ENCODE measurements around the gene FAM83C. TPM values are rescaled to one million over a fixed set of nuclear protein-coding genes. Genes with fewer than 3 reads are reported as not detected.
A peak's percentile ranks its signal among the peaks of the same experiment; 100 is the strongest.
"Not testable (repeated sequence)": the region's sequence is repeated elsewhere in the genome, so short reads cannot be mapped to it uniquely, and the experiment has no call there.

Gene FAM83C
- polyA plus RNA-seq, 2 of the 4 experiments (the other 2 are of a cell fraction), result not detected

DNA sequence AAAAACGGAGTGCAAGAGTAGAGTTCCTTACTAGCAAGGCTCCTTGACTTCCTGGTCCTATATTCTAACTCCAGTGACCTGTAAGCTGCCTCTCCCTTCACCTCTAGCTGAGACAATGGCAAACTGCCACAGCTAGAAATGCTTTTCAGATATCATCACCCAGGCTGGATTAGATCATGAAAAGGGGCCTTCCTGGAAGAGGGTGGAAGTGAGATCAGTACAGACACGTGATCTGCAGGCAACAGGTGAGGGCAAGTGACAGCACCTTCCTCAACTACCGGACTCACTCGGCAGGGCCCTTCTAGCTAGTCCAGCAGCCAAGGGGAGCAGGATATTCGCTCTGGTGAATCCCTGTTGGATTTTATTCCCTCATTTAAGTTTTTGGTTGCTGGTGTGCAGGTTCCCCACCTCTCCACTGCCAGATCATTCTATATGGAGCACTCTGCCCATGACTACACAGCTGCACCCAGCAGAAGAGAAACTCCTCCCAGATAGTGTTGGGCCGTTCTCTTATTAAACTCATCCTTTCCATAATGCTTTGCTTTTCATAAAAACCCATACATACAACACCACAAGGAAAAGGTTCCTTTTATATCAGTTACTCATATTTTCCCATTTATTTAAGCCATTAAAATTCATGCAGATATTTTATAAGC lies 26.4 kb upstream of the FAM83C start (continued):
- TF ChIP-seq EP300 (IDR thresholded peaks at IDR 0.05) (peak; percentile 12 to 40; a peak in 1 of 5 replicates), BHLHE40 (IDR thresholded peaks at IDR 0.05; ENCODE audit: low read depth, low read length) (0 out of 2 replicates have a peak, but pooled peaks have one; percentile 38)

DNA sequence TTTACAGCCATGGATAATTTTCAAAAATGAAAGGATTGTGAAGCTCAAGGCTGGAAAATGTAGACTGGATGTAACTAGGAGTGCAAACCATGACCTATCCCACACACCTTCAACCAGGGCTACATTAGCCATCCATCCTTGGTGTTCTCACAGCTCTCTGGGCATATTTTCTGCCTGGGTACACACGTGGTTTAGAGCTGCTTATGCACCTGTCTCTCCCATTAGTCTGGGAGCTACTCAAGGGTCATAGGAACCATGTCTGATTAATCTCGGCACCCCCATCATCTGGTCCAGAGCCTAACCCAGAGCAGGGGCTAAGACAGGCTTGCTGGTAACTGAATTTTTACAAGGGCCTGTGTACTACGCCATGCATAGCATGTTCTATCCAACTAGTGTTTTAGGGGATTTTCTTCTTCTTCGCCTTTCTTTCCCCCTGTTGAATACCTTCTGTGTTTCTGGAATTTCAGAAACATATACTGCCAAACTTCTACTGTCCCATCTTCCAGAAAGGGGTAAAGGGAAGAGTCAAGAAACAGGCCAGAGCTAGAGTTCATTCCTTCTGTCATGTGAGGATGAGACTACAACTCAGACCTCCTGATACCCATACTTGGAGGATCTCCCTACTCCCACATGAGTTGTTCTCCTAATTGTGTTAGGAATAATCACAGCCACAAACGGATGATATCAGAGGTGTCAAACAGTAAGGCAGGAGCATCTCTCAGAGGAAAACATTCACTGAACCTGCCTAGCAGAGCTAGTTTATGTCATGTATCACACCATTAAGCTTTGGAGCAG lies 25.4 kb upstream of the FAM83C start:
- ATAC-seq (no peak), FAIRE-seq (no peak), DNase-seq (ENCODE audit: low read depth in 1 of 2, low spot score in 1 of 2) (no peak)
- 85% methylated on average over 5 of the region's 5 CpGs for WGBS (ENCODE audit: missing lambda C conversion rate)
- Histone ChIP-seq H3K9me3 (no peaks in the 10 kb centered on the region), H3K4me1 (peaks cover 65% of the 10 kb centered on the region), H3K27ac (peak overlapping the region; percentile 76 to 89), H3K4me2 (peak overlapping the region; percentile 54), H3K4me3 (no peak overlapping the region)
- ChIA-PET POLR2A (interaction anchor here (0.8 kb wide), 1 partner anchor 40 kb away, joined by 3 read pairs; the partner anchor contains the start of gene MMP24OS), CTCF (interaction anchor here (0.9 to 10.2 kb wide), 6 partner anchors 9 to 28 kb away, joined by 3 to 157 read pairs (median 5); no protein-coding TSS in a partner anchor)
- TF ChIP-seq PHF8 (IDR thresholded peaks at IDR 0.05; ENCODE audit: borderline replicate concordance, low read depth) (no peak), MAFK (IDR thresholded peaks at IDR 0.05; ENCODE audit: partially characterized antibody) (no peak), FOSB (CRISPR knock-in tag; IDR thresholded peaks at IDR 0.05) (no peak), CHD2 (IDR thresholded peaks at IDR 0.05; ENCODE audit: low read length, partially characterized antibody) (no peak), EP300 (IDR thresholded peaks at IDR 0.05) (no peak), MAZ (IDR thresholded peaks at IDR 0.05; ENCODE audit: borderline replicate concordance, low read depth, low read length) (no peak), POLR2A (IDR thresholded peaks at IDR 0.05; ENCODE audit: low read length) (no peak), EHF (CRISPR knock-in tag; IDR thresholded peaks at IDR 0.05) (no peak), RAD21 (conservative IDR thresholded peaks at IDR 0.05 in 1 of 2, IDR thresholded peaks at IDR 0.05 in 1 of 2) (no peak), NR3C1 (IDR thresholded peaks at IDR 0.05) (no peak), KDM1A (IDR thresholded peaks at IDR 0.05; ENCODE audit: low read depth) (no peak), HOXB5 (CRISPR knock-in tag; IDR thresholded peaks at IDR 0.05) (no peak)
- TF ChIP-seq, protein P1, sequence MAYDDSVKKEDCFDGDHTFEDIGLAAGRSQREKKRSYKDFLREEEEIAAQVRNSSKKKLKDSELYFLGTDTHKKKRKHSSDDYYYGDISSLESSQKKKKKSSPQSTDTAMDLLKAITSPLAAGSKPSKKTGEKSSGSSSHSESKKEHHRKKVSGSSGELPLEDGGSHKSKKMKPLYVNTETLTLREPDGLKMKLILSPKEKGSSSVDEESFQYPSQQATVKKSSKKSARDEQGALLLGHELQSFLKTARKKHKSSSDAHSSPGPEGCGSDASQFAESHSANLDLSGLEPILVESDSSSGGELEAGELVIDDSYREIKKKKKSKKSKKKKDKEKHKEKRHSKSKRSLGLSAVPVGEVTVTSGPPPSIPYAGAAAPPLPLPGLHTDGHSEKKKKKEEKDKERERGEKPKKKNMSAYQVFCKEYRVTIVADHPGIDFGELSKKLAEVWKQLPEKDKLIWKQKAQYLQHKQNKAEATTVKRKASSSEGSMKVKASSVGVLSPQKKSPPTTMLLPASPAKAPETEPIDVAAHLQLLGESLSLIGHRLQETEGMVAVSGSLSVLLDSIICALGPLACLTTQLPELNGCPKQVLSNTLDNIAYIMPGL (CRISPR knock-in tag; IDR thresholded peaks at IDR 0.05; ENCODE audit: borderline replicate concordance), result no peak
- TF ChIP-seq, protein P2, sequence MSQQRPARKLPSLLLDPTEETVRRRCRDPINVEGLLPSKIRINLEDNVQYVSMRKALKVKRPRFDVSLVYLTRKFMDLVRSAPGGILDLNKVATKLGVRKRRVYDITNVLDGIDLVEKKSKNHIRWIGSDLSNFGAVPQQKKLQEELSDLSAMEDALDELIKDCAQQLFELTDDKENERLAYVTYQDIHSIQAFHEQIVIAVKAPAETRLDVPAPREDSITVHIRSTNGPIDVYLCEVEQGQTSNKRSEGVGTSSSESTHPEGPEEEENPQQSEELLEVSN (IDR thresholded peaks at IDR 0.05; ENCODE audit: borderline replicate concordance, low read depth), result no peak

DNA sequence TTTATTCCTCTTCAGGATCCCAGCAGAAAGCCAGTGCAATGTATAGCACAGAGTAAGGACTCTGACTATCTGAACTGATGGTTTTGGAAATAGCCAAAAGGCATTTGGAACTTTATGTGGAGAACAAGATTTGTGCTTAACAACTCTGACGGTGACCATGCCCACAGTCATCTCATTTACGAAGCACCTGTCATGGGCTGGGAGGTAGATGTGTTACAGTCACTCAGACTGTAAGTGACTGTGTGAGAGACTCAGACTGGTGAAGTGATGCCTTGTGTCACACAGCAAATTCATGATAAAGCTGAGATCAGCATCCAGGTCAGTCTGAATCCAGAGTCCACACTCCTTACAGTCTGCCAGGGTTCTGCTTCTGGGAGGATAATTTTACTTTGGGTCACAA lies 23.9 kb upstream of the FAM83C start:
- peaks cover 80% of the 10 kb centered on the region for H3K4me1 ChIP-seq
- H3K9me3 ChIP-seq, result no peaks in the 10 kb centered on the region
- FAIRE-seq (no peak), DNase-seq (ENCODE audit: low read depth in 1 of 2, low spot score in 1 of 2) (no peak), ATAC-seq (no peak)
- CTCF ChIA-PET, result interaction anchor here (10.2 kb wide), 1 partner anchor 11 kb away, joined by 157 read pairs; no protein-coding TSS in a partner anchor
- H3K4me2 ChIP-seq, result no peak overlapping the region
- POLR2A ChIA-PET, result no interaction called here
- WGBS (ENCODE audit: missing lambda C conversion rate), result 86% methylated on average over 2 of the region's 2 CpGs
- H3K27ac ChIP-seq, result peak overlapping the region; percentile 31 to 95; a peak in 4 of 6 replicates
- TF ChIP-seq RCOR1 (IDR thresholded peaks at IDR 0.05; ENCODE audit: low read depth, low read length) (no peak), MAFK (IDR thresholded peaks at IDR 0.05; ENCODE audit: partially characterized antibody) (peak; percentile 42)
- no peak overlapping the region for H3K4me3 ChIP-seq

DNA sequence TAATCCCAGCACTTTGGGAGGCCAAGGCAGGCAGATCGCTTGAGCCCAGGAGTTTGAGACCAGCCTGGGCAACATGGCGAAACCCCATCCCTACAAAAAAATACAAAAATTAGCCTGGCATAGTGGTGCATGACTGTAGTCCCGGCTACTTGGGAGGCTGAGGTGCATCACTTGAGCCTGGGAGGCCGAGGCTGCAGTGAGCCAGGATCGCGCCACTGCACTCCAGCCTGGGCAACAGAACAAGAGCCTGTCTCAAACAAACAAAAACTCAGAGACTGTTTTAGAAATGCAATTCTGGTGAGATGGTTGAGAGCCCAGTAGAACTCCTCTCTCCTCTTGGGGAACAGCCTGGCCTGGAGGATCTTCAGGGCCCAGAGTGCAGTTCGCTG lies 23.4 kb upstream of the FAM83C start:
- H3K4me1 ChIP-seq, result peaks cover 80% of the 10 kb centered on the region
- DNase-seq (ENCODE audit: low read depth in 1 of 2, low spot score in 1 of 2); H3K4me3 ChIP-seq; POLR2A ChIA-PET; H3K4me2 ChIP-seq; H3K9me3 ChIP-seq; ATAC-seq; FAIRE-seq: not testable (repeated sequence)
- CTCF ChIA-PET, result interaction anchor here (3.6 kb wide), 1 partner anchor 11 kb away, joined by 33 read pairs; no protein-coding TSS in a partner anchor
- H3K27ac ChIP-seq, result peak overlapping the region; percentile 32 to 95; a peak in 4 of 6 replicates
- WGBS (ENCODE audit: missing lambda C conversion rate), result 87% methylated on average over 7 of the region's 7 CpGs

Data from A549 (cell line).